ENCODE data around the gene FOXL3.

- TF ChIP-seq CTCF (IDR thresholded peaks at IDR 0.05; ENCODE audit: low read depth, low read length, missing input control) (no peak), JUND (IDR thresholded peaks at IDR 0.05) (no peak), GABPA (IDR thresholded peaks at IDR 0.05 in 1 of 2, conservative IDR thresholded peaks at IDR 0.05 in 1 of 2) (no peak), TAF1 (conservative IDR thresholded peaks at IDR 0.05) (no peak), SP1 (IDR thresholded peaks at IDR 0.05) (no peak), RAD21 (IDR thresholded peaks at IDR 0.05) (no peak), FOXA1 (IDR thresholded peaks at IDR 0.05) (no peak), EGR1 (IDR thresholded peaks at IDR 0.05; ENCODE audit: low read depth in 2 of 2) (no peak), MAX (IDR thresholded peaks at IDR 0.05) (no peak)
Measured at GRCh38 chr7:320297-320696, 30.3 kb downstream of the FOXL3 start.

Measured in liver (tissue), 3 donors.